Measurements from ENCODE around the gene RSU1.
A peak's percentile ranks its signal among the peaks of the same experiment; 100 is the strongest.

RSU1 gene

GRCh38 chr10:16656895-16657294 lies 160.3 kb downstream of the RSU1 start:
- DNase-seq = no peak

GRCh38 chr10:16653224-16653623 lies 164.0 kb downstream of the RSU1 start:
- no peak for DNase-seq

GRCh38 chr10:16652154-16652553 lies 165.1 kb downstream of the RSU1 start:
- no peak for DNase-seq

GRCh38 chr10:16649757-16650156 lies 167.5 kb downstream of the RSU1 start:
- no peak for DNase-seq

- no peak for DNase-seq
Observed at GRCh38 chr10:16648366-16648765, 168.9 kb downstream of the RSU1 start.

- DNase-seq = peak; percentile 7
Observed at GRCh38 chr10:16646181-16647059, 170.8 kb downstream of the RSU1 start.

- no peak for DNase-seq
Observed at GRCh38 chr10:16644146-16644545, 173.1 kb downstream of the RSU1 start.

GRCh38 chr10:16643502-16643901 lies 173.7 kb downstream of the RSU1 start:
- no peak for DNase-seq

GRCh38 chr10:16640153-16640552 lies 177.1 kb downstream of the RSU1 start:
- DNase-seq = no peak

- no peak for DNase-seq
Observed at GRCh38 chr10:16639471-16639870, 177.8 kb downstream of the RSU1 start.

- DNase-seq = no peak
Observed at GRCh38 chr10:16632996-16633395, 184.2 kb downstream of the RSU1 start.

GRCh38 chr10:16626697-16627096 lies 190.5 kb downstream of the RSU1 start:
- DNase-seq = no peak

GRCh38 chr10:16612981-16613355 lies 204.3 kb downstream of the RSU1 start:
- no peak for DNase-seq

GRCh38 chr10:16612115-16612980 lies 204.9 kb downstream of the RSU1 start:
- peak; percentile 25 for DNase-seq

GRCh38 chr10:16611037-16611436 lies 206.2 kb downstream of the RSU1 start:
- no peak for DNase-seq

GRCh38 chr10:16609211-16609610 lies 208.0 kb downstream of the RSU1 start:
- DNase-seq = no peak

GRCh38 chr10:16606923-16607322 lies 210.3 kb downstream of the RSU1 start:
- DNase-seq = no peak

- peak; percentile 3 for DNase-seq
Observed at GRCh38 chr10:16606421-16606820, 210.8 kb downstream of the RSU1 start.

GRCh38 chr10:16603308-16603707 lies 213.9 kb downstream of the RSU1 start:
- DNase-seq = no peak

- no peak for DNase-seq
Observed at GRCh38 chr10:16602104-16602775, 215.0 kb downstream of the RSU1 start.

GRCh38 chr10:16599662-16600061 lies 217.6 kb downstream of the RSU1 start:
- no peak for DNase-seq

- no peak for DNase-seq
Observed at GRCh38 chr10:16597656-16598055, 219.6 kb downstream of the RSU1 start.

GRCh38 chr10:16592378-16592777 lies 224.8 kb downstream of the RSU1 start:
- DNase-seq = no peak
